HG02943 (cell line): Measurements from ENCODE around the gene AP1M2.
A peak's percentile ranks its signal among the peaks of the same experiment; 100 is the strongest.
"Not testable (repeated sequence)": the region's sequence is repeated elsewhere in the genome, so short reads cannot be mapped to it uniquely, and the experiment has no call there.

Source experiments
- ATAC-seq: cut with Tn5 transposase; IDR thresholded peaks from one replicate; pipeline ENCODE4 v1.9.1; 2021; ENCODE audit warnings: mild to moderate bottlenecking, low read depth, moderate library complexity; ENCODE audit not compliant: unreplicated experiment

AP1M2 gene

GRCh38 chr19:10543420-10544241 is 43.5 kb downstream of the AP1M2 start, which contains the start of gene ATG4D:
TSS of gene ATG4D (plus strand) at chr19:10543904. CDS start at chr19:10544091, 187 bp downstream.
- ATAC-seq: peak; percentile 66

GRCh38 chr19:10543059-10543419 is 44.1 kb downstream of the AP1M2 start:
- no peak for ATAC-seq

- not testable (repeated sequence) for ATAC-seq
These were observed 48.1 kb downstream of the AP1M2 start for GRCh38 chr19:10539016-10539415.

GRCh38 chr19:10538204-10538983 is 48.7 kb downstream of the AP1M2 start:
- no peak for ATAC-seq

- no peak for ATAC-seq
These were observed 49.4 kb downstream of the AP1M2 start for GRCh38 chr19:10537668-10538067.

- no peak for ATAC-seq
These were observed 51.5 kb downstream of the AP1M2 start for GRCh38 chr19:10535613-10536012.

DNA sequence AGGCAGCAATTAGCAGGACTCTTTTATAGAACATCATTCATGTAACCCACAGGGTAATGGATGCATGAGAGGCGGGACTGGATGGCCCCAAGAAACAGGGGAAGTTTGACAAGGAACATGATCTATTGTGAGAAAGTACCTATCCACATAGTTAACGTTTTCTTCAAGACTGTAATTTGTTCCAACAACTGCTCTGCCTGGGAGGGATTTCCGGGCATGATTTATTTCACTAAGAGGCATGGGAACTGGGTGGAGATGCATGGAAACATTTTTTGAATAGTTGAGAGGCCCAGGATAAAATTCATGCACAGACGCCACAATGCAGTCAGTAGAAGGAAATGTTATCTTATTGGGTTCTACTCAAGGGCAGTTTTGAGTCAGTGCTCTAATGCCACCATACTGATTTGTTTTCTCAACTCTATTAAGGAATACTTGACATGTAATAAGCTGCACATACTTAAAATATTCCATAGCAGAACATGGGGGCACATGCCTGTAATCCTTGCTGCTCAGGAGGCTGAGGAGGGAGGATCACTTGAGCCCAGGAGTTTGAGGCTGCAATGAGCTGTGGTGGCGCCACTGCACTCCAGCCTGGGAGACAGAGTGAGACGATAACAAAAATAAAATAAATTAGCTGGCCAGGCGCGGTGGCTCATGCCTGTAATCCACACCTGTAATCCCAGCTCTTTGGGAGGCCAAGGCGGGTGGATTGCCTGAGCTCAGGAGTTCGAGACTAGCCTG is 53.3 kb downstream of the AP1M2 start:
- no peak for ATAC-seq

DNA sequence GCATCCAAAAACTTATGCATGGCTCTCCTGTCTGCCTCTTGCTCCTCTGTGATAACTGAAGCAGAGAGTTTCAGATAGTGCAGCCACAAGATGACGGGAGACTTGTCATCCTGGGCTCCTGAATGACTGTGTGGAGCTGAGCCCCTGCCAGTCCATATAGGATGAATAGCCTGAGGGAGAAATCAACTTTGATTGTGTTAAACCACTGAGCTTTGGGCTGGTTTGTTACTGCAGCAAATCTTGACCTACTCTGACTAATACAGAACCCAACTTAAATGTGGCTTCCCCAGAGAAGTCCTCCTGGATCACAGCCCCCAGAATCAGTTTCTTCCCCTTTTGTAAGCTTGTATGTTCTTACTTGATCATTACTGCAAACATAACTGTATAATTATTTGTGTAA is 54.7 kb downstream of the AP1M2 start:
- no peak for ATAC-seq

DNA sequence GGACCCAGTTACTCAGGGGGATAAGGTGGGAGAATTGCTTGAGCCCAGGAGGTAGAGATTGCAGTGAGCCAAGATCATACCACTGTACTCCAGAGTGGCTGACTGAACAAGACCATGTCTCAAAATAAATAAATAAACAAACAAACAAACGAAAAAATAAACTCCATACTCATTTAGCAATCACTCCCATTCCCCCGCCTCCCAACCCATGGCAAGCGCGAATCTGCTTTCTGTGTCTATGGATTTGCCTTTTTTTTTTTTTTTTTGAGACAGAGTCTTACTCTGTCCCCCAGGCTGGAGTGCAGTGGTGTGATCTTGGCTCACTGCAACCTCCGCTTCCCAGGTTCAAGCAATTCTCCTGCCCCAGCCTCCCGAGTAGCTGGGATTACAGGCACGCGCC is 60.2 kb downstream of the AP1M2 start:
- ATAC-seq: not testable (repeated sequence)

GRCh38 chr19:10525636-10526035 is 61.5 kb downstream of the AP1M2 start:
- ATAC-seq: no peak

DNA sequence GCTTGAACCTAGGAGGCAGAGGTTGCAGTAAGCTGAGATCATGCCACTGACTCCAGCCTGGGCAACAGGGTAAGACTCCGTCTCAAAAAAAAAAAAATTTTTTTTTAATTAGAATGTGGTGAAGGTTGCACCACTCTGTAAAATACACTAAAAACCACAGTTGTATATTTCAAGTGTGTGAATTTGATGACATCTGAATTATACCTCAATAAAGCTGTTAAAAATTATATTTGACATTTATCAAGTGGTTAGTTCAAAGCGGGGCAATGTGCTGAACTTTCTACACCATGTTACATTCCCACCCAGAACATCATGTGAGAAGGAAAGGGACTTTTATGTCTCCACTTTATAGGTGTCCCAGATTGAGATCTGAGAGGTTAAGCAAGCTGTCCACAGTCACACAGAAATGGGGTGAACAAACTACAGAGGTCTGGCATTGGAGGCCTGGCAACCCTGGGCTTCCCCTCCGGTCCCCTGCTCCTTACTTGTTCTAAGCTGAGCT is 63.9 kb downstream of the AP1M2 start:
- no peak for ATAC-seq
